Stomach (tissue), 9 donors: ENCODE measurements around the gene MPG. TPM values are rescaled to one million over a fixed set of nuclear protein-coding genes. Genes with fewer than 3 reads are reported as not detected.

Experiments
- DNase-seq, 2 donors: peaks; one replicate each; pipeline versions ENCODE4 v3.0.0 to v3.0.0-alpha.2; 2013 to 2019
- H3K27ac ChIP-seq, 5 donors: fragments of 200-600 bp in 4 of 5; sonication (generic) in 4 of 5; one replicate each; pipeline ENCODE4 v1.5.1; 2013 to 2019; ENCODE audit warnings: mild to moderate bottlenecking in 1 of 5, moderate library complexity in 1 of 5
- H3K27me3 ChIP-seq, 3 donors: fragments of 200-600 bp; sonication (generic); one replicate each; pipeline ENCODE4 v1.5.1; 2017 to 2019; ENCODE audit warnings: mixed run types in 1 of 3
- H3K36me3 ChIP-seq, 4 donors: fragments of 200-600 bp; sonication (generic); 1 replicate in 3 of 4; 2 replicates in 1 of 4; pipeline ENCODE4 v1.5.1; 2016 to 2019
- H3K4me1 ChIP-seq, 4 donors: fragments of 200-600 bp; sonication (generic); one replicate each; pipeline ENCODE4 v1.5.1; 2016 to 2019
- H3K4me3 ChIP-seq, 4 donors: fragments of 200-600 bp; sonication (generic) in 3 of 4; one replicate each; pipeline ENCODE4 v1.5.1; 2016 to 2019; ENCODE audit warnings: mild to moderate bottlenecking in 1 of 4
- H3K9me3 ChIP-seq, 4 donors: fragments of 200-600 bp; sonication (generic); one replicate each; pipeline ENCODE4 v1.5.1; 2016 to 2019
- EP300 ChIP-seq: sonication (generic); formaldehyde crosslinking; IDR thresholded peaks from one replicate; pipeline ENCODE4 v1.6.1; 2017; ENCODE audit warnings: antibody characterized with exemption
- POLR2A ChIP-seq, 4 donors: fragments of 450-650 bp; IDR thresholded peaks; one replicate each; pipeline ENCODE4 v1.6.1; 2016; ENCODE audit warnings: antibody characterized with exemption in 4 of 4, control low read depth in 2 of 4, mild to moderate bottlenecking in 1 of 4, moderate library complexity in 1 of 4
- POLR2AphosphoS5 ChIP-seq, 3 donors: sonication (generic); formaldehyde crosslinking; IDR thresholded peaks; one replicate each; pipeline ENCODE4 v1.6.1; 2016; ENCODE audit warnings: antibody characterized with exemption in 3 of 3
- WGBS, 5 donors: extraction: QIAGEN DNeasy Blood & Tissue Kit in 3 of 5; methylation state at CpG; one replicate each; pipeline versions ENCODE4 v1.1.5 to v1.1.7; 2013 to 2018; 5-methylcytosine and 5-hydroxymethylcytosine counted together
- intact Hi-C: fragments of 100-400 bp; cut with DNase I; formaldehyde crosslinking; loops from one replicate; pipeline ENCODE4 v1.15.1; 2023; ENCODE audit warnings: low total_unique reads
- polyA plus RNA-seq, 3 donors: library from polyadenylated mRNA; stranded (reverse); fragments of 200-250 nt; gene quantifications; one replicate each; pipeline ENCODE4 v1.2.3, GENCODE V29; 2013
- small RNA-seq, 4 donors: library from RNA; depleted of rRNA; stranded (forward); fragments of <200 nt; gene quantifications; one replicate each; pipeline ENCODE3, GENCODE V24; 2016
- total RNA-seq, 5 donors: library from RNA; depleted of rRNA; stranded (reverse); fragments of >200 nt; gene quantifications; one replicate each; pipeline versions ENCODE4 v1.1.0 to v1.2.3, GENCODE V29; 2014 to 2016
- TF ChIP-seq, protein P1 (sequence below), 7 experiments: fragments of 450-650 bp in 4 of 7; fragments of 200-600 bp in 3 of 7; sonication (generic) in 3 of 7; IDR thresholded peaks; one replicate each; pipeline ENCODE4 v1.5.1; 2016 to 2019; ENCODE audit warnings: antibody characterized with exemption in 7 of 7, control low read depth in 2 of 7, mild to moderate bottlenecking in 1 of 7
- donor health status: healthy with polysubstance abuse.
- donor health status: Bipolar disorder and iron deficiency.
- donor health status: healthy.

MPG gene
- total and polyA plus RNA-seq, 8 donors: 33.3 to 112 (median 89.3) TPM

DNA sequence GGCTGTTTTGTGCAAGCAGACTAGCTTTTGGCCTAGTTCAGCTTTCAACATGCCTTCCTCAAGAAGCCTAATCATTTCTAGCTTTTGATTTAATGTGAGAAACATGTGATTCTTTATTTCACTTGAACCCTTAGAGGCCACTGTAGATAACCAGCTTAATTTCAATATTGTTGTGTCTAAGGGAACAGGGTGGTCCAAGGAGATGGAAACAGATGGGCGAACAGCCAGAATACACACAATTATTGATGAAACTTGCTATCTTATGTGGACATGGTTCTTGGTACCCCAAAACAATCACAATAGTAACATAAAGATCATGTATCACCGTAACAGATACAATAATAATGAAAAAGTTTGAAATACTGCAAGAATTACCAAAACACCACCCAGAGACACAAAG lies 55.7 kb downstream of the MPG start:
- intact Hi-C loops: no loop called here
- no peaks in the 10 kb centered on the region for H3K9me3 ChIP-seq
- no peaks in the 10 kb centered on the region for H3K36me3 ChIP-seq
- 92 to 99% (median 94%) methylated on average over 2 of the region's 2 CpGs for WGBS, 5 donors
- no peak overlapping the region for H3K27ac ChIP-seq
- peaks cover 9 to 27% (median 16%) of the 10 kb centered on the region in 4 donors for H3K4me1 ChIP-seq
- H3K27me3 ChIP-seq: no peaks in the 10 kb centered on the region
- TF ChIP-seq POLR2A (IDR thresholded peaks at IDR 0.05) (no peak), POLR2AphosphoS5 (IDR thresholded peaks at IDR 0.05) (no peak), EP300 (no peak)
- TF ChIP-seq, protein P1, sequence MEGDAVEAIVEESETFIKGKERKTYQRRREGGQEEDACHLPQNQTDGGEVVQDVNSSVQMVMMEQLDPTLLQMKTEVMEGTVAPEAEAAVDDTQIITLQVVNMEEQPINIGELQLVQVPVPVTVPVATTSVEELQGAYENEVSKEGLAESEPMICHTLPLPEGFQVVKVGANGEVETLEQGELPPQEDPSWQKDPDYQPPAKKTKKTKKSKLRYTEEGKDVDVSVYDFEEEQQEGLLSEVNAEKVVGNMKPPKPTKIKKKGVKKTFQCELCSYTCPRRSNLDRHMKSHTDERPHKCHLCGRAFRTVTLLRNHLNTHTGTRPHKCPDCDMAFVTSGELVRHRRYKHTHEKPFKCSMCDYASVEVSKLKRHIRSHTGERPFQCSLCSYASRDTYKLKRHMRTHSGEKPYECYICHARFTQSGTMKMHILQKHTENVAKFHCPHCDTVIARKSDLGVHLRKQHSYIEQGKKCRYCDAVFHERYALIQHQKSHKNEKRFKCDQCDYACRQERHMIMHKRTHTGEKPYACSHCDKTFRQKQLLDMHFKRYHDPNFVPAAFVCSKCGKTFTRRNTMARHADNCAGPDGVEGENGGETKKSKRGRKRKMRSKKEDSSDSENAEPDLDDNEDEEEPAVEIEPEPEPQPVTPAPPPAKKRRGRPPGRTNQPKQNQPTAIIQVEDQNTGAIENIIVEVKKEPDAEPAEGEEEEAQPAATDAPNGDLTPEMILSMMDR (IDR thresholded peaks at IDR 0.05): no peak
- DNase-seq: no peak
- H3K4me3 ChIP-seq: no peak overlapping the region

Small RNA genes lying within 50 kb of the gene (small RNA-seq; reads per million reads assigned to genes)
- 0 reads per million in 4 donors for gene Z69720.2

Other genes starting within 250 kb of the MPG start
- gene POLR3K, start 24.6 kb upstream of the MPG start, total RNA-seq: 1 to 10 TPM in 3 of 5 donors, not detected in 2; 2.2 to 5.5 (median 3.6) TPM
- gene POLR3K, start 24.6 kb upstream of the MPG start, polyA plus RNA-seq: 10 to 100 TPM; 10.7 to 13.3 (median 10.9) TPM
- 10 to 100 TPM in 3 of 5 donors, 1 to 10 TPM in 2; 2.3 to 22.9 (median 11.9) TPM for gene SNRNP25, start 24.4 kb upstream of the MPG start, total RNA-seq
- 10 to 100 TPM; 30.2 to 40.2 (median 34.4) TPM for gene SNRNP25, start 24.4 kb upstream of the MPG start, polyA plus RNA-seq
- gene RHBDF1, start 5.6 kb upstream of the MPG start, total RNA-seq: 100 to 1,000 TPM in 1 of 5 donors, 10 to 100 TPM in 4; 13.4 to 185 (median 30.4) TPM
- gene RHBDF1, start 5.6 kb upstream of the MPG start, polyA plus RNA-seq: 10 to 100 TPM; 10.2 to 38.3 (median 15.3) TPM
- 10 to 100 TPM in 3 of 5 donors, 1 to 10 TPM in 1, under 1 TPM in 1; 0.58 to 73.9 (median 22.3) TPM for gene NPRL3, start 60.4 kb downstream of the MPG start, total RNA-seq
- 10 to 100 TPM; 12.4 to 14.1 (median 13.3) TPM for gene NPRL3, start 60.4 kb downstream of the MPG start, polyA plus RNA-seq
- not detected for gene HBZ, start 74.4 kb downstream of the MPG start, total RNA-seq
- gene HBZ, start 74.4 kb downstream of the MPG start, polyA plus RNA-seq: not detected
- 10 to 100 TPM in 1 of 5 donors, not detected in 4; 10.3 TPM for gene HBM, start 87.8 kb downstream of the MPG start, total RNA-seq
- gene HBM, start 87.8 kb downstream of the MPG start, polyA plus RNA-seq: not detected
- gene HBA2, start 94.7 kb downstream of the MPG start, total RNA-seq: 100 to 1,000 TPM in 1 of 5 donors, 10 to 100 TPM in 2, 1 to 10 TPM in 1, not detected in 1; 8.4 to 570 (median 32.0) TPM
- 10 to 100 TPM in 2 of 3 donors, 1 to 10 TPM in 1; 3.5 to 21.3 (median 17.0) TPM for gene HBA2, start 94.7 kb downstream of the MPG start, polyA plus RNA-seq
- gene HBA1, start 98.5 kb downstream of the MPG start, total RNA-seq: 100 to 1,000 TPM in 1 of 5 donors, 10 to 100 TPM in 1, not detected in 3; 34.8 to 263 TPM
- 1 to 10 TPM in 1 of 3 donors, under 1 TPM in 1, not detected in 1; 0.88 to 5.7 TPM for gene HBA1, start 98.5 kb downstream of the MPG start, polyA plus RNA-seq
- not detected for gene HBQ1, start 102.2 kb downstream of the MPG start, total RNA-seq
- not detected for gene HBQ1, start 102.2 kb downstream of the MPG start, polyA plus RNA-seq
- gene LUC7L, start 151.2 kb downstream of the MPG start, total RNA-seq: 100 to 1,000 TPM; 100 to 221 (median 121) TPM
- gene LUC7L, start 151.2 kb downstream of the MPG start, polyA plus RNA-seq: 100 to 1,000 TPM in 1 of 3 donors, 10 to 100 TPM in 2; 77.5 to 108 (median 82.2) TPM
- gene FAM234A, start 156.6 kb downstream of the MPG start, total RNA-seq: 10 to 100 TPM; 14.6 to 87.2 (median 60.3) TPM
- gene FAM234A, start 156.6 kb downstream of the MPG start, polyA plus RNA-seq: 10 to 100 TPM; 13.1 to 34.9 (median 29.5) TPM
- gene RGS11, start 197.7 kb downstream of the MPG start, total RNA-seq: 10 to 100 TPM in 2 of 5 donors, 1 to 10 TPM in 3; 2.6 to 24.6 (median 7.0) TPM
- gene RGS11, start 197.7 kb downstream of the MPG start, polyA plus RNA-seq: 10 to 100 TPM in 2 of 3 donors, 1 to 10 TPM in 1; 7.3 to 26.3 (median 11.9) TPM
- gene ARHGDIG, start 202.4 kb downstream of the MPG start, total RNA-seq: 10 to 100 TPM in 2 of 5 donors, 1 to 10 TPM in 2, not detected in 1; 3.1 to 39.7 (median 11.0) TPM
- 10 to 100 TPM in 1 of 3 donors, 1 to 10 TPM in 2; 5.2 to 50.4 (median 9.6) TPM for gene ARHGDIG, start 202.4 kb downstream of the MPG start, polyA plus RNA-seq
- gene PDIA2, start 204.9 kb downstream of the MPG start, total RNA-seq: 100 to 1,000 TPM in 1 of 5 donors, 10 to 100 TPM in 3, not detected in 1; 32.3 to 118 (median 65.1) TPM
- gene PDIA2, start 204.9 kb downstream of the MPG start, polyA plus RNA-seq: 100 to 1,000 TPM; 142 to 932 (median 584) TPM